LHCN-M2 (cell line): Measurements from ENCODE around the gene HTR6. TPM values are rescaled to one million over a fixed set of nuclear protein-coding genes. Genes with fewer than 3 reads are reported as not detected.

Experiments
- DNase-seq: peaks from one replicate; pipeline ENCODE4 v3.0.0-alpha.2; 2012; ENCODE audit warnings: low read depth
- total RNA-seq: library from RNA; depleted of rRNA; stranded (reverse); fragments of >200 nt; gene quantifications from 2 replicates; pipeline ENCODE4 v1.2.3, GENCODE V29; 2014; rRNA removed

The HTR6 gene
- total RNA-seq, 1 experiment from 2014 or later = not detected

GRCh38 chr1:19720174-19720573 is 55.5 kb downstream of the HTR6 start:
- DNase-seq = no peak

DNA sequence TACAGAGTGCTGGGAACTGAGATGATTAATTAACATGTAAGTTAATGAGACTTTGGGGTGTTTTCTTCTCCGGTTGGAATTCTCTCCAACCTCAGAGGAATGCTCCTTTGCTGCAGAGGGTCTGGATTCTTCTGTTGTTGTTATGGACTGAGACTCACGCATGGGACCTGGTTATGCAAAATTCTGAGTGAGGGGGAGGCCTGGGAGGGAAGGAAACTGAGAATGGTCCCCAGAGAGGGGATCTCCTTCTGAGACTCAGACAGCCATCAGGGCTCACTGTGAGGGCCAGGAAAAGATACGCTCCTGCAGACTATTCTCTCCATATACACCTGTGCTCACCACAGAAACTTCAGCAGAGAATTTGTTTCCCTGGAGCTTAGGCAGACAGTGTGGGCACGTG is 56.3 kb downstream of the HTR6 start:
- DNase-seq = no peak

DNA sequence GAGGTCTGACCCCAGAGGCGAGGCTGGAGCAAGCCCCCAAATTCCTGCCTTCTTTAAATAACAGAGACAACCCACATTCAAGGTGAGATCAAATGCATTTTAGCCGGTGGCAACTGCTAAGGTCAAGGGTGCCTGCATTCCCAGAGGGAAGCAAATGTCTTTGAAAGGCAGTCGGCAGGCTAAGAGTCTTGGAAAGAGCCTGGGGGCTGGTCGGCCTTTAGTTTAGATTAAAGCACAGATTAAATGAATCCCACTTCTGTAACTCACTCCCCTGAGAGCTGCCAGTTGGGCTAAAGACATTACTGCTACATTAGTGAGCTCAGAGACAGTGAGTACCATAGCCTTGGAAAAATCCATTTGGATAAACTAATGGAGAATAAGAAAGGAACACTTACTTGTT is 59.2 kb downstream of the HTR6 start:
- DNase-seq = no peak

GRCh38 chr1:19725606-19726005 is 60.9 kb downstream of the HTR6 start:
- no peak for DNase-seq

DNA sequence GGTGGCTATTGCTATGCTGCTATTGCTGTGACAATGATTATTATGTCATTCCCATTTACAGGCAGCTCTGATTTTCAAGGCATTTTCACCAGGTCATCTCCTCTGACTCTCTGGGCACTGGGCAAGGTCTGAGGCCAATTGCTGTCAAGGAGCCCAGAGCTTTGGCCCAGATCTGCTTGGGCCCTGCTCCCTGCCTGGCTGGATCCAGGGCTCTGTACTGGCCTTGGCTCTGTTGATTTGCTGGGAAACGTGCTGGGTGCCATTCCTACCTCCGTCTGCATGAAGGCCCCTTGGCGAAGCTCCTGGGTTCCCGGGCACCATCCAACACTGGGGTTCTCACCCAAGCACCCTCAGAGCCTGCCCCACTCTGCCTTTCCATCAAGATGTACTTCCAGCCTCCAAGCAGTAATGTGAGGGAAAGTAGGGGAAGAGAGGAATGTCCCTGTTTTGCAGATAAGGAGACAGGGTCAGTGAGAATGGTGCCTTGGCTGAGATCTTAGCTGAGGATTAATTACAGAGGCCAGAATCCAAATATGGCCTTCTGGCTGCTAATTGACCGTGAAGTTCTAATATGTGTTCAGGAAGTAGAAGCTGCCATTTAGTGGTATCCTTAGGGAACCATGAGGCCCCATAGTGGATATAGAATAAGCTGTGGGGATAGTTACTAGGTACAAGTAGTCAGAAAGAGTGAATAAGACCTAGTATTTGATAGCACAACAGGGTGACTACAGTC is 63.9 kb downstream of the HTR6 start:
- no peak for DNase-seq

DNA sequence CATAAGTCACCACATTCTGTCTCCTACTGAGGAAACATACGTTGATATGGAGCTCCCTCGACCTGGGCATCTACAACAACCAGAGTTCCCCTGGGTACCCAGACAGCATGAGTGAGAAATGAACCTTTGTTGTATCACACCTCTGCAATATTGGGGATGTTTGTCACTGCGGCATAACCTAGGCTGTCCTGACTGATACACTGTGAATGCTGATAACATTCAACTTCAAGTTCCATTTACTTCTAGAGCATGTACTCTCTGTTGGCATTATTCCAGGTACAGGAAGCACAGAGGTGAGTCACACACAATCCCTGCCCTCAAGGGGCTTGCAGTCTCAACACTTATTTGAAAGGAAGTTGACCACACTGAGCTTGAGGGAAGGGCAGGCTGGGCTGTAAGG is 65.6 kb downstream of the HTR6 start:
- DNase-seq = no peak

Other genes starting within 250 kb of the HTR6 start
- 97.1 and 134 TPM in 2 replicates for gene CAPZB, start 179.3 kb upstream of the HTR6 start, total RNA-seq
- 7.4 and 9.0 TPM in 2 replicates for gene NBL1, start 20.6 kb upstream of the HTR6 start, total RNA-seq
- gene TMCO4, start 135.0 kb downstream of the HTR6 start, total RNA-seq = 19.8 and 20.6 TPM in 2 replicates
- not detected in 2 replicates for gene RNF186, start 150.4 kb downstream of the HTR6 start, total RNA-seq
- 4.0 and 4.4 TPM in 2 replicates for gene OTUD3, start 217.5 kb downstream of the HTR6 start, total RNA-seq